Osteoblast (primary cell): ENCODE measurements around the gene ZNF804B. TPM values are rescaled to one million over a fixed set of nuclear protein-coding genes. Genes with fewer than 3 reads are reported as not detected.

Experiments used
- DNase-seq: peaks from one replicate; pipeline ENCODE4 v3.0.0; 2011; ENCODE audit warnings: low spot score, mixed read lengths; ENCODE audit not compliant: insufficient read length; ENCODE audit errors: missing footprints
- H2AFZ ChIP-seq: 2 replicates; pipeline ENCODE4 v1.6.0; 2011; ENCODE audit warnings: mild to moderate bottlenecking, low read length
- H3K27ac ChIP-seq: 2 replicates; pipeline ENCODE4 v1.5.1; 2011; ENCODE audit warnings: mild to moderate bottlenecking, low read depth, low read length, moderate library complexity
- H3K27me3 ChIP-seq: 2 replicates; pipeline ENCODE4 v1.6.0; 2012; ENCODE audit warnings: mild to moderate bottlenecking, control low read depth, inconsistent platforms, low read length, moderate library complexity; ENCODE audit not compliant: insufficient read depth
- H3K36me3 ChIP-seq: 2 replicates; pipeline ENCODE4 v1.5.1; 2011; ENCODE audit warnings: mild to moderate bottlenecking, low read length, control low read depth, moderate library complexity; ENCODE audit not compliant: insufficient read depth
- H3K4me1 ChIP-seq: 2 replicates; pipeline ENCODE4 v1.5.1; 2011; ENCODE audit warnings: mild to moderate bottlenecking, low read length, control low read depth, moderate library complexity; ENCODE audit not compliant: insufficient read depth
- H3K4me2 ChIP-seq: 2 replicates; pipeline ENCODE4 v1.6.0; 2011; ENCODE audit warnings: mild to moderate bottlenecking, low read length; ENCODE audit not compliant: insufficient read depth
- H3K4me3 ChIP-seq: fragments of 200-600 bp; sonication (generic); 3 replicates; pipeline ENCODE4 v1.5.1; 2012; ENCODE audit warnings: mild to moderate bottlenecking, low read length, inconsistent platforms; ENCODE audit not compliant: insufficient read depth
- H3K79me2 ChIP-seq: 2 replicates; pipeline ENCODE4 v1.6.0; 2012; ENCODE audit warnings: mild to moderate bottlenecking, low read length, control low read depth, inconsistent platforms; ENCODE audit not compliant: insufficient read depth
- H3K9me3 ChIP-seq: 2 replicates; pipeline ENCODE4 v1.5.1; 2011; ENCODE audit warnings: low read depth, low read length, control low read depth
- H4K20me1 ChIP-seq: 2 replicates; pipeline ENCODE4 v1.6.0; 2012; ENCODE audit warnings: mild to moderate bottlenecking, low read length, control low read depth; ENCODE audit not compliant: insufficient read depth
- CTCF ChIP-seq: IDR thresholded peaks from 2 replicates; pipeline ENCODE4 v1.5.1; 2011; ENCODE audit warnings: mild to moderate bottlenecking, low read depth, low read length, moderate library complexity; ENCODE audit errors: extremely low read depth
- total RNA-seq: library from RNA; depleted of rRNA; stranded (reverse); fragments of >200 nt; gene quantifications from 2 replicates; pipeline ENCODE4 v1.2.3, GENCODE V29; 2012

Gene ZNF804B
- total RNA-seq, 1 donor: not detected

GRCh38 chr7:89023206-89023605 is 263.7 kb downstream of the ZNF804B start:
- no peak overlapping the region for H3K4me3 ChIP-seq
- no peaks in the 10 kb centered on the region for H4K20me1 ChIP-seq
- DNase-seq: no peak
- H3K4me2 ChIP-seq: no peak overlapping the region
- no peaks in the 10 kb centered on the region for H3K79me2 ChIP-seq
- no peaks in the 10 kb centered on the region for H3K36me3 ChIP-seq
- no peaks in the 10 kb centered on the region for H3K4me1 ChIP-seq
- no peak overlapping the region for H3K27ac ChIP-seq
- peaks cover 3% of the 10 kb centered on the region for H3K9me3 ChIP-seq
- no peak overlapping the region for H2AFZ ChIP-seq
- TF ChIP-seq CTCF: no peak
- no peaks in the 10 kb centered on the region for H3K27me3 ChIP-seq

DNA sequence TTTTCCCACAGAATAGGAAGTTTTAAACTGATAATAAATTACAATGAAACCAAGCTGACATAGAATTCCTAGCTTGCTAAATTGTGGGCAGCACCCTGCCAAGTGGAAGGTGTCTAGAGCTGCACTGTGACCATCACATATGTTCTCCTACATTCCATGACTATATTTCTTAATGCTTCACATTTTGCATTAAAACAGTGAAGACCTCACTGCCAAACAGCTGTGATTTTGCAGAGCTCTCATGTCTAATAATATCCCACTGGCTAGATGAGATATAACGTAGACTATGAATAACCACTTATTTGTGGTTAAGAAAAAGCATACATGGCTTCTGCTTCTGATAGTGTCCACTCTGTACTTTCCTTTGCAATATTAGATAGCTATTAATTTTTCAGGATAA is 264.4 kb downstream of the ZNF804B start:
- TF ChIP-seq CTCF: no peak
- H2AFZ ChIP-seq: no peak overlapping the region
- peaks cover 3% of the 10 kb centered on the region for H3K9me3 ChIP-seq
- no peak overlapping the region for H3K27ac ChIP-seq
- no peak overlapping the region for H3K4me2 ChIP-seq
- H3K27me3 ChIP-seq: no peaks in the 10 kb centered on the region
- H3K4me1 ChIP-seq: no peaks in the 10 kb centered on the region
- no peaks in the 10 kb centered on the region for H3K36me3 ChIP-seq
- H4K20me1 ChIP-seq: no peaks in the 10 kb centered on the region
- DNase-seq: no peak
- no peak overlapping the region for H3K4me3 ChIP-seq
- no peaks in the 10 kb centered on the region for H3K79me2 ChIP-seq

GRCh38 chr7:89027781-89028180 is 268.3 kb downstream of the ZNF804B start:
- Histone ChIP-seq H3K4me3 (no peak overlapping the region), H3K36me3 (no peaks in the 10 kb centered on the region), H3K4me2 (no peak overlapping the region), H2AFZ (no peak overlapping the region), H3K27ac (no peak overlapping the region), H3K4me1 (no peaks in the 10 kb centered on the region), H4K20me1 (no peaks in the 10 kb centered on the region), H3K9me3 (no peaks in the 10 kb centered on the region), H3K27me3 (no peaks in the 10 kb centered on the region), H3K79me2 (no peaks in the 10 kb centered on the region)
- no peak for DNase-seq
- no peak for TF ChIP-seq CTCF

DNA sequence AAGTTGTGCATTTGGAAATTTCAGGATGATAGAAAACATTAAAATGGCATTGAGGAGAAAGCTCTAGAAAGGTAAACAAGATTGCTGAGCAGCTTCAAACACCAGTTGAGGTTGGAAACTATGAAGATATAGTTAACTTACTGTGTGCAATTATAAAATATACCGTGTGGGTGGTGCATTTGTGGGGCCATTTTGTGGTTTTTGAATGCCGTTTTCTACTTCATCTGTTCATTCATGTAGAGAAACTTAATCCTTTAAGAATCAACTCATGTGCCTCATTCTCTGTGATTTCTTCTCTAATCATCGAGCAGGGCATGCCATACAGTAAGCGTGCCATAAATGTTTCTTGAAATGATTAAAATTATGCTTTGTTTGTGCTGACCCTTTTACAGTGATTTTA is 268.8 kb downstream of the ZNF804B start:
- no peak overlapping the region for H3K27ac ChIP-seq
- no peaks in the 10 kb centered on the region for H3K36me3 ChIP-seq

More for the DNA sequence above, 268.8 kb downstream of the ZNF804B start:
- Histone ChIP-seq H3K4me3 (no peak overlapping the region), H3K9me3 (no peaks in the 10 kb centered on the region), H3K4me1 (no peaks in the 10 kb centered on the region), H3K27me3 (no peaks in the 10 kb centered on the region), H3K79me2 (no peaks in the 10 kb centered on the region), H2AFZ (no peak overlapping the region), H3K4me2 (no peak overlapping the region), H4K20me1 (no peaks in the 10 kb centered on the region)
- TF ChIP-seq CTCF: no peak
- DNase-seq: no peak
